Effector memory CD8-positive, alpha-beta T cell (primary cell): Measurements from ENCODE around the gene CDH10.

ENCODE experiments used
- ATAC-seq: fragments of 150-1000 bp; cut with Tn5 transposase; replicated peaks from 2 replicates; pipeline ENCODE4 v1.10.0; 2021; ENCODE audit warnings: mild to moderate bottlenecking, moderate library complexity
- DNase-seq, 3 experiments: peaks; one replicate each; pipeline ENCODE4 v3.0.0; 2021
- H3K27ac Mint-ChIP-seq, 2 donors: one replicate each; pipeline ENCODE4 v1.8.0; 2022; ENCODE audit warnings: mild to moderate bottlenecking in 2 of 2, mixed read lengths in 2 of 2, moderate library complexity in 2 of 2
- H3K27me3 Mint-ChIP-seq, 2 donors: one replicate each; pipeline ENCODE4 v1.8.0; 2022; ENCODE audit warnings: mixed read lengths in 2 of 2
- H3K36me3 Mint-ChIP-seq: one replicate; pipeline ENCODE4 v1.8.0; 2022; ENCODE audit warnings: mild to moderate bottlenecking, moderate library complexity, mixed read lengths; ENCODE audit not compliant: insufficient read depth
- H3K4me1 Mint-ChIP-seq, 2 donors: one replicate each; pipeline ENCODE4 v1.8.0; 2022; ENCODE audit warnings: low read depth in 2 of 2, mixed read lengths in 2 of 2
- H3K4me3 Mint-ChIP-seq, 2 donors: one replicate each; pipeline ENCODE4 v1.8.0; 2022; ENCODE audit warnings: mild to moderate bottlenecking in 2 of 2, mixed read lengths in 2 of 2, moderate library complexity in 2 of 2
- H3K9me3 Mint-ChIP-seq, 2 donors: one replicate each; pipeline ENCODE4 v1.8.0; 2022; ENCODE audit warnings: mixed read lengths in 2 of 2

The CDH10 gene

DNA sequence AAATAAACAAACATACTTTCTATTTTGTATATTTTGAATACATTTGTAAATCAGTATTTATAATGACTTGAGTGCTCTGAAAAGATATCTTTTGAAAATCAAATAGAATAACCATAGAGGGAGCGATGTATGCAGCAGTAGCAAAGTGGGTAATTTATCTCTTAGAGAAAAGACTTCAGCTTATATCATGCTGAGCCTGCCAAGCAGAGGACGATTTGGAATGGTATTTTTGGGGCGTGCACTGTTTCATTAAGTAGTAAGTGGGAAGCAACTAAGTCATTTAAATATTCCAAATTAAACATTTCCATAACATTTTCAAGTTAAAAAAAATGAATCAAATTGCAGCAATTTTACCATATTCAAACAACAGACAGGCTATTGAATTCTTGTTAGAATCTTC lies 147.6 kb downstream of the CDH10 start:
- Mint-ChIP-seq H3K9me3 (peaks cover 0 to 3% of the 10 kb centered on the region in 2 donors), H3K4me3 (no peak overlapping the region), H3K27me3 (no peaks in the 10 kb centered on the region), H3K4me1 (no peaks in the 10 kb centered on the region), H3K27ac (no peak overlapping the region), H3K36me3 (no peaks in the 10 kb centered on the region)
- DNase-seq, result no peak
- ATAC-seq, result no peak

DNA sequence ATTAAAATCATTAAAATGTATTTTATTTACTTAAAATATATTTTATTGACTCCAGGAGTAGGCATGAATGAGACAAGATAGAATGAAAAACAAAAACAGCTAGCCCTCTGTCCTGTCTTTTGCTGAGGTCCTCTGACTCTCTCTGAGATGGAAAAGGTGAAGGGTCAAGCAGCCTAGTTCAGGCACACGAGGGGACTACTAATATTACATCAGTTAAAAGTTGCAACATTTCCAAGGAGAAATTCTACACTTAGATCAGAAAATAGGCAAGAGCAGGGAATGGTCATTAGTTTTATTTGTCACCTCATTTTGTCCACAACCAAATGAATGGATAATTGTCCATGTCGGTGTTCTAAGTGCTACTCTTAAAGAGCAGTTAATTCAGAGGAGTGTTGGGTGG lies 148.5 kb downstream of the CDH10 start:
- Mint-ChIP-seq H3K27me3 (no peaks in the 10 kb centered on the region), H3K27ac (no peak overlapping the region), H3K9me3 (peaks cover 0 to 3% of the 10 kb centered on the region in 2 donors), H3K4me3 (no peak overlapping the region), H3K36me3 (no peaks in the 10 kb centered on the region), H3K4me1 (no peaks in the 10 kb centered on the region)
- ATAC-seq (no peak), DNase-seq (no peak)

DNA sequence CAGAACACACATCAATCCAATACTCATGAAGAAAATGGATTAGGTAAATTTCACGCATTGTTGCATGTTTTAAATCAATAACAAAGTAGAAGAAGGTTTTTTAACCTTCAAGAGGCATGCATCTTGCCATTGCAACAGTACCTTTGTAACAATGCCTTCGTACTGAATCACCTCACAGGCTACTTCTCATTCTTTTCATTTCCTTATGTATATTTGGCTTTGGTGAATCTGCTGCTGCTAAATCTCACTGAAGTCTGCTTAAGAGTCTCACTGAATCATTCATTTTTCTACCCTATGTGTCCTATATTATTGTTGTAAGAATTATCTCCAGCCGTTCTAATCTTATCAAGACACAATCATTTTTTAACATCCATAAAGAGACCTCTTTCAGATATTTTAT lies 152.5 kb downstream of the CDH10 start:
- DNase-seq (no peak), ATAC-seq (no peak)
- H3K4me1 Mint-ChIP-seq, result no peaks in the 10 kb centered on the region
- H3K27ac Mint-ChIP-seq, result no peak overlapping the region
- H3K4me3 Mint-ChIP-seq, result no peak overlapping the region
- no peaks in the 10 kb centered on the region for H3K36me3 Mint-ChIP-seq
- H3K9me3 Mint-ChIP-seq, result peaks cover 0 to 2% of the 10 kb centered on the region in 2 donors
- H3K27me3 Mint-ChIP-seq, result no peaks in the 10 kb centered on the region

DNA sequence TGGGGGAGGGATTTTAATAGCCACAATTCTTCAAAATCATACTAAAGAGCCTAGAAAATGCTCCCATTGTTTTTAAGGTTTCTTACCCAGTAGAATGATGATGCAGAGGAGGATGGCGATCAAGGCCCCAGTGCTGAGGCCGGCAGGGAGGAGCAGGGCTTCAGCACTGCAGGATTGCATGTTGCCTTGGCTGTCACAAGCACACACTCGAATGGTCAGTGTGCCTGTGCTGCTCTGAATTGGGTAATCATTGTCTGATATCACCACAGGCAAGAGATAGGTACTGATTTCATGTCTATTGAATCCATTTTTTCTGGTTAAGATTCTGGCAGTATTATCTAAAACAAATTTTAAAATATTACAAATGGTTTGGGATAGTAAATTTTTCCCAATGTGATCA lies 153.3 kb downstream of the CDH10 start:
- H3K4me1 Mint-ChIP-seq, result no peaks in the 10 kb centered on the region
- H3K9me3 Mint-ChIP-seq, result peaks cover 0 to 2% of the 10 kb centered on the region in 2 donors
- H3K27ac Mint-ChIP-seq, result no peak overlapping the region

GRCh38 chr5:24487368-24488229 lies 157.2 kb downstream of the CDH10 start:
- Mint-ChIP-seq H3K9me3 (peaks cover 0 to 2% of the 10 kb centered on the region in 2 donors), H3K27me3 (no peaks in the 10 kb centered on the region), H3K4me1 (no peaks in the 10 kb centered on the region), H3K27ac (no peak overlapping the region), H3K36me3 (no peaks in the 10 kb centered on the region), H3K4me3 (no peak overlapping the region)
- DNase-seq (no peak), ATAC-seq (no peak)

More for the DNA sequence above, 153.3 kb downstream of the CDH10 start:
- no peak overlapping the region for H3K4me3 Mint-ChIP-seq
- no peak for DNase-seq
- no peaks in the 10 kb centered on the region for H3K27me3 Mint-ChIP-seq
- no peaks in the 10 kb centered on the region for H3K36me3 Mint-ChIP-seq
- ATAC-seq, result no peak

- Mint-ChIP-seq H3K27ac (no peak overlapping the region), H3K4me1 (no peaks in the 10 kb centered on the region), H3K4me3 (no peak overlapping the region), H3K27me3 (no peaks in the 10 kb centered on the region), H3K36me3 (no peaks in the 10 kb centered on the region), H3K9me3 (peaks cover 0 to 3% of the 10 kb centered on the region in 2 donors)
- ATAC-seq (no peak), DNase-seq (no peak)
Measured at GRCh38 chr5:24480952-24481351, 163.8 kb downstream of the CDH10 start.

- Mint-ChIP-seq H3K27ac (no peak overlapping the region), H3K36me3 (no peaks in the 10 kb centered on the region), H3K4me1 (no peaks in the 10 kb centered on the region), H3K27me3 (no peaks in the 10 kb centered on the region), H3K4me3 (no peak overlapping the region), H3K9me3 (peaks cover 0 to 3% of the 10 kb centered on the region in 2 donors)
- ATAC-seq (no peak), DNase-seq (no peak)
Measured at GRCh38 chr5:24477958-24478357, 166.8 kb downstream of the CDH10 start.

DNA sequence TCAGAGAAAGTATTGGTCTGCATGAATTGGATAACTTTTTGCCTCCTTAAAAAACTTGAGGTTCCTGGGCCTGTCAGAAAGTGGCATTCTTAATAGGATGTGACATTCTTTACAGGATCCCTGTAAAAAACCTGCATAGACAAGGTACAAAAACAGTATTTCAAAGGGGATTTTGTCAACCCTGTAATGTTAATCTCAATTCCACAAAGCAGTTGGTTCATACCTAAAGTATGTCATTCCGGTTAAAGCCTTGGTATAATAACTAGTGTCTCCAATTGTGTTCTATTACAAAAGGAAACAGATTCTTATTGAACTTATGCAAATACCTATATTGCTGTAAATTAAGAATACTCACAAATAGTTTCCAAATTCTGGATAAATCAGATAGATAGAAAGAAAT lies 169.7 kb downstream of the CDH10 start:
- Mint-ChIP-seq H3K27me3 (no peaks in the 10 kb centered on the region), H3K9me3 (peaks cover 0 to 3% of the 10 kb centered on the region in 2 donors), H3K36me3 (no peaks in the 10 kb centered on the region), H3K4me1 (no peaks in the 10 kb centered on the region), H3K4me3 (no peak overlapping the region), H3K27ac (no peak overlapping the region)
- ATAC-seq (no peak), DNase-seq (no peak)

DNA sequence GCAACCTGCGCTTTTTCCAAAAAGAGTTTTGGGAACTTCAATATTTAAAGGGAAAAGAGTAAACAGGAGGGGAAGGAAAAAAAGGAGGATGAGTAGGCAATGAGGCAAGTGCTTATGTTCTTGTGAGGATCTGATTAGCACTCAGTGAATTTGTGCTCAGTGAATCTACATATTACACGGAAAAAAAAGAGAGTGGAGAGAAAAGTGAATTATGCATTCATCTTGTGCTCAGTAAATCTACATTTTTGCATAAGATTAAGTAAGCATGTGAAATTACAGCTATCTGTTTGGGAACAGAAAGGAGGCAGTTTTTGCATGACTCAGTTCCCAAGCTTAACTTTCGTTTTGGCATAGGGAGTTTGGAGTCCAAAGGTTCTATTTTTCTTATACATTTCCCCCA lies 170.1 kb downstream of the CDH10 start:
- no peak overlapping the region for H3K27ac Mint-ChIP-seq
- no peak overlapping the region for H3K4me3 Mint-ChIP-seq
- H3K9me3 Mint-ChIP-seq, result peaks cover 0 to 3% of the 10 kb centered on the region in 2 donors
- no peaks in the 10 kb centered on the region for H3K4me1 Mint-ChIP-seq
- ATAC-seq (no peak), DNase-seq (no peak)
- H3K36me3 Mint-ChIP-seq, result no peaks in the 10 kb centered on the region
- no peaks in the 10 kb centered on the region for H3K27me3 Mint-ChIP-seq

DNA sequence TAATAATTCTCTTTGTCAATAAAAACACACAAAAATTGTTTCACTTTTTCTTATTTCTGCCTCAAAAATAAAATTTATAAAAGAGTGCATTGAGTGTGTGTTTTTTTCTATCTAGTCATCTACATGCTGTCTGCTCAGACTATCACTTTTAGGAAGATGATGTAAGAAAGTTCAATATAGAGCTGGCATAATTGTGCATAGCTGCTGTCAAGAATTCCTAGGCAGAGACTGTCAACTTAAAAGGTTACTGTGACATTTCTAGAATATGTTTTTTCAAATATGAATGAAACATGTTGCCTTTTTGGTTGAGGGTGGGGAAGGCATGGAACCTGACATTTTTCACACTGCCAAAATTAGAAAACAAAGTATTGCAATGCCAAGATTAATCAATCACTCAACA lies 172.3 kb downstream of the CDH10 start:
- no peak for ATAC-seq
- Mint-ChIP-seq H3K27me3 (no peaks in the 10 kb centered on the region), H3K9me3 (peaks cover 0 to 2% of the 10 kb centered on the region in 2 donors), H3K27ac (no peak overlapping the region), H3K36me3 (no peaks in the 10 kb centered on the region), H3K4me1 (no peaks in the 10 kb centered on the region), H3K4me3 (no peak overlapping the region)
- DNase-seq, result no peak

GRCh38 chr5:24444414-24444813 lies 200.4 kb downstream of the CDH10 start:
- ATAC-seq (no peak), DNase-seq (no peak)
- Mint-ChIP-seq H3K36me3 (no peaks in the 10 kb centered on the region), H3K27ac (no peak overlapping the region), H3K4me1 (no peaks in the 10 kb centered on the region), H3K4me3 (no peak overlapping the region), H3K27me3 (no peaks in the 10 kb centered on the region), H3K9me3 (peaks cover 5 to 7% of the 10 kb centered on the region in 2 donors)

DNA sequence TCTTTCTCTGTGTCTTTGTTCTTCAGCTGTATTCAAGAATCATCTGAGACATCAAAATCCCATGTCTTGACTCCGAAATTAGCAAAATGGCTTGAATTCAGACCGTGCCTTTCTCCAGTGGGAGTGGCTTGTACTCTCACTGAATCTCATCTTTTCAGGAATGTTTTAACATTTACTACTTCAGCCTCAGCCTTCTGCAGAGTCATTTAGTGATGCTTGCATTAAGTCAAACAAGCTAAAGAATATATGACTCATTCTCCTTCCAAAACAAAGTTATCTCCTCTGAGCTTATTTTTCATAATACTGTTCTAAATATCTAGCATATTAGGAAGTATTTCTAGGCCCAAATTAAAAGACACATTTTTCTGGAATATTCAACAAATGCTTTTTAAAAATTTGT lies 205.3 kb downstream of the CDH10 start:
- Mint-ChIP-seq H3K4me3 (no peak overlapping the region), H3K27me3 (no peaks in the 10 kb centered on the region), H3K36me3 (no peaks in the 10 kb centered on the region), H3K4me1 (no peaks in the 10 kb centered on the region), H3K9me3 (peaks cover 0 to 7% of the 10 kb centered on the region in 2 donors), H3K27ac (no peak overlapping the region)
- ATAC-seq (no peak), DNase-seq (no peak)
